ENCODE data around the gene NDUFS5.
"Not testable (repeated sequence)": the region's sequence is repeated elsewhere in the genome, so short reads cannot be mapped to it uniquely, and the experiment has no call there.

DNA sequence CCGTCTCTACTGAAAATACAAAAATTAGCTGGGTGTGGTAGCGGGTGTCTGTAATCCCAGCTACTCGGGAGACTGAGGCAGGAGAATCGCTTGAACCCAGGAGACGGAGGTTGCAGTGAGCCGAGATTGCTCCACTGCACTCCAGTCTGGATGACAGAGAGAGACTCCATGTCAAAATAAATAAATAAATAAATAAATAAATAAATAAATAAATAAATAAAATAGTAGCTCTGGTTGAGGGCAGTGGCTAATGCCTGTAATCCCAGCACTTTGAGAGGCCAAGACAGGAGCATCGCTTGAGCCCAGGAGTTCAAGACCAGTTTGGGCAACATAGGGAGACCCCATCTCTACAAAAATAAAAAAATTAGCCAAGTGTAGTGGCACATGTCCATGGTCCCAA lies 42.1 kb downstream of the NDUFS5 start:
- TF ChIP-seq POLR2A (IDR thresholded peaks at IDR 0.05): not testable (repeated sequence)
- TF ChIP-seq, protein P1, sequence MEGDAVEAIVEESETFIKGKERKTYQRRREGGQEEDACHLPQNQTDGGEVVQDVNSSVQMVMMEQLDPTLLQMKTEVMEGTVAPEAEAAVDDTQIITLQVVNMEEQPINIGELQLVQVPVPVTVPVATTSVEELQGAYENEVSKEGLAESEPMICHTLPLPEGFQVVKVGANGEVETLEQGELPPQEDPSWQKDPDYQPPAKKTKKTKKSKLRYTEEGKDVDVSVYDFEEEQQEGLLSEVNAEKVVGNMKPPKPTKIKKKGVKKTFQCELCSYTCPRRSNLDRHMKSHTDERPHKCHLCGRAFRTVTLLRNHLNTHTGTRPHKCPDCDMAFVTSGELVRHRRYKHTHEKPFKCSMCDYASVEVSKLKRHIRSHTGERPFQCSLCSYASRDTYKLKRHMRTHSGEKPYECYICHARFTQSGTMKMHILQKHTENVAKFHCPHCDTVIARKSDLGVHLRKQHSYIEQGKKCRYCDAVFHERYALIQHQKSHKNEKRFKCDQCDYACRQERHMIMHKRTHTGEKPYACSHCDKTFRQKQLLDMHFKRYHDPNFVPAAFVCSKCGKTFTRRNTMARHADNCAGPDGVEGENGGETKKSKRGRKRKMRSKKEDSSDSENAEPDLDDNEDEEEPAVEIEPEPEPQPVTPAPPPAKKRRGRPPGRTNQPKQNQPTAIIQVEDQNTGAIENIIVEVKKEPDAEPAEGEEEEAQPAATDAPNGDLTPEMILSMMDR (IDR thresholded peaks at IDR 0.05): not testable (repeated sequence)

Measured in breast epithelium (tissue), 3 donors.